Mucosa of descending colon (tissue), 3 donors: Measurements from ENCODE around the gene ADGRD1. TPM values are rescaled to one million over a fixed set of nuclear protein-coding genes. Genes with fewer than 3 reads are reported as not detected.
A peak's percentile ranks its signal among the peaks of the same experiment; 100 is the strongest.

Experiments
- ATAC-seq: fragments of 200-7000 bp; cut with Tn5 transposase; one replicate; pipeline ENCODE4 v1.9.1; 2020; ENCODE audit warnings: mild to moderate bottlenecking, moderate library complexity
- DNase-seq, 3 donors: peaks; one replicate each; pipeline ENCODE4 v3.0.0-alpha.2; 2020
- H3K36me3 ChIP-seq: fragments of 200-600 bp; one replicate; pipeline ENCODE4 v1.8.0; 2021; ENCODE audit warnings: low read depth, mild to moderate bottlenecking
- H3K4me1 ChIP-seq: fragments of 200-600 bp; one replicate; pipeline ENCODE4 v1.8.0; 2021; ENCODE audit warnings: low read depth, mild to moderate bottlenecking
- H3K4me3 ChIP-seq: fragments of 200-600 bp; one replicate; pipeline ENCODE4 v1.8.0; 2021; ENCODE audit warnings: mild to moderate bottlenecking
- H3K9me3 ChIP-seq: fragments of 200-600 bp; one replicate; pipeline ENCODE4 v1.8.0; 2021; ENCODE audit warnings: mild to moderate bottlenecking
- intact Hi-C, 2 donors: fragments of 100-400 bp; cut with DNase I in 1 of 2; cut with micrococcal nuclease in 1 of 2; formaldehyde crosslinking; loops; one replicate each; pipeline versions ENCODE4 v1.11.0 to v1.11.1; 2022; cut with DNase I, micrococcal nuclease
- total RNA-seq, 3 donors: library from RNA; stranded (reverse); fragmentation: NEBNext Ultra II Directional in 2 of 3; extraction: Animal tissue kit (Norgen Biotek cat#: 25700) in 2 of 3; gene quantifications; one replicate each; pipeline versions ENCODE4 v1.2.1 to v1.2.4, GENCODE V29; 2021 to 2023
- TF ChIP-seq, protein P1 (sequence below): fragments of 200-600 bp; IDR thresholded peaks from one replicate; pipeline ENCODE4 v1.8.0; 2022; ENCODE audit warnings: antibody characterized with exemption, mild to moderate bottlenecking
- donor health status: DM: no; HTN: no; CAD: no; lungs with moderate emphysema.
- donor health status: DM: no; HTN: no; CAD: no.
- donor health status: DM: no; HTN: yes; CAD: no.

The ADGRD1 gene
- total RNA-seq, 3 donors from 2014 or later: 2.6 to 18.4 (median 12.9) TPM

DNA sequence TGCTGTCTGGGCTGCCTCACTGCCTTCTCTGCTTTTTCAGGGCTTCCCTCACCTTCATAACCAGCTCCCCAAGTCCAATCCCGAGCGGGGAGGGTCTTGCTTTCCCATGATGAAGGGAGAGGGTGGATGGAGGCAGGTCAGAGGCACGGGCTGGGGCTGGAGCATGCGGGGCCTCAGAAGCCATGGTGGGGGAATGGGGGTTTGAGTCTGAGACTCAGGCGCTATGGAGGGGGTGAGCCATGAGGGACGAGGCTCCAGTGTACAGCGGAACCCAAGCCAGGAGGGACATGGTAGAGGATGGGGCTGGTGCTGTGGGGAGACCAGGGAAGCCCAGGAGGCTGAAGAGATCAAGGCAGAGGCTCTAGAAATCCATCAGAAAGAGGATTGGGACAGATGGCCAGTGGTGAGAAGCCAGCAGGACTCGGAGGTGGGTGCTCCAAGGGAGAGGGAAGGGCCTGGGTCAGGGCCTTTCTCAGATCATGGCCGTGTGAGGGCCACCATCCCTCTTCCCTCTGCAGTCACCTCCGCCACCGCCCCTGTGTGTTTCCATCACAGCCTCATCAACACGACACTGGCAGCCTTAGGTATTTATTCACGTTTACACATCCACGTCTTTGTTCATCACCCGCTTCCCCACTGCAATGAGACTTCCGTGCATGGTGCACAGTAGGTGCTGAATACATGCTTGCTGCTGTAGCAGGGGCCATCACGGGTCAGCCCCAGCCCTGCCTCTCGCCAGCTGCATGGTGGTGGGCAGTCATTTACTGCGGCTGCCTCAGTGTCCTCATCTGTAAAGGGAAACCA lies 144.7 kb downstream of the ADGRD1 start:
- intact Hi-C loops: no loop called here
- H3K9me3 ChIP-seq: no peaks in the 10 kb centered on the region
- ATAC-seq (no peak), DNase-seq (peak in 1 of 3 donors; percentile 13)
- TF ChIP-seq, protein P1, sequence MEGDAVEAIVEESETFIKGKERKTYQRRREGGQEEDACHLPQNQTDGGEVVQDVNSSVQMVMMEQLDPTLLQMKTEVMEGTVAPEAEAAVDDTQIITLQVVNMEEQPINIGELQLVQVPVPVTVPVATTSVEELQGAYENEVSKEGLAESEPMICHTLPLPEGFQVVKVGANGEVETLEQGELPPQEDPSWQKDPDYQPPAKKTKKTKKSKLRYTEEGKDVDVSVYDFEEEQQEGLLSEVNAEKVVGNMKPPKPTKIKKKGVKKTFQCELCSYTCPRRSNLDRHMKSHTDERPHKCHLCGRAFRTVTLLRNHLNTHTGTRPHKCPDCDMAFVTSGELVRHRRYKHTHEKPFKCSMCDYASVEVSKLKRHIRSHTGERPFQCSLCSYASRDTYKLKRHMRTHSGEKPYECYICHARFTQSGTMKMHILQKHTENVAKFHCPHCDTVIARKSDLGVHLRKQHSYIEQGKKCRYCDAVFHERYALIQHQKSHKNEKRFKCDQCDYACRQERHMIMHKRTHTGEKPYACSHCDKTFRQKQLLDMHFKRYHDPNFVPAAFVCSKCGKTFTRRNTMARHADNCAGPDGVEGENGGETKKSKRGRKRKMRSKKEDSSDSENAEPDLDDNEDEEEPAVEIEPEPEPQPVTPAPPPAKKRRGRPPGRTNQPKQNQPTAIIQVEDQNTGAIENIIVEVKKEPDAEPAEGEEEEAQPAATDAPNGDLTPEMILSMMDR: no peak
- H3K4me1 ChIP-seq: no peaks in the 10 kb centered on the region
- H3K36me3 ChIP-seq: no peaks in the 10 kb centered on the region
- no peak overlapping the region for H3K4me3 ChIP-seq

DNA sequence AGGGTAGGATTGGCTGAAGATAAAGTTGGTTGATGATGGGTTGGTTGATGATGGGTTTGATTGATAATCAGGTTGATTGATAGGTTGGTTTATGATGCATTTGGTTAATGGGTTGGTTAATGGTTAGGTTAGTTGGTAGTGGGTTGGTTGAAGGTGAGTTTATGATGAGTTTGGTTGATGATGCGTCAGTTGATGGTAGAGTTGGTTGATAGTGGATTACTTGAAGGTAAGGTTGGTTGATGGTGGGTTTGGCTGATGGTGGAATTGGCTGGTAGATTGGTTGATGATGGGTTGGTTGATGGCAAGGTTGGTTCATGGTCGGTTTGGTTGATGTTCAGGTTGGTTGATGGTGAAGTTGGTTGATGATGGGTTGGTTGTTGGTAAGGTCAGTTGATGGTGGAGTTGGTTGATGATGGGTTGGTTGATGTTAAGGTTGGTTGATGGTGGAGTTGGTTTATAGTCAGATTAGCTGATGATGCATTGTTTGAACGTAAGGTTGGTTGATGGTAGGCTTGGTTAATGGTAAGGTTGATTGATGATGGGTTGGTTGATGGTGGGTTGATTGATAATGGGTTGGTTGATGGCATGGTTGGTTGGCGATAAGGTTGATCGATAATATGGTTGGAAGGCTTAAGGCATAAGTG lies 146.4 kb downstream of the ADGRD1 start:
- TF ChIP-seq, protein P1: no peak
- no peaks in the 10 kb centered on the region for H3K36me3 ChIP-seq
- no peaks in the 10 kb centered on the region for H3K9me3 ChIP-seq
- intact Hi-C loops: no loop called here
- DNase-seq (no peak), ATAC-seq (no peak)
- no peak overlapping the region for H3K4me3 ChIP-seq
- H3K4me1 ChIP-seq: no peaks in the 10 kb centered on the region

DNA sequence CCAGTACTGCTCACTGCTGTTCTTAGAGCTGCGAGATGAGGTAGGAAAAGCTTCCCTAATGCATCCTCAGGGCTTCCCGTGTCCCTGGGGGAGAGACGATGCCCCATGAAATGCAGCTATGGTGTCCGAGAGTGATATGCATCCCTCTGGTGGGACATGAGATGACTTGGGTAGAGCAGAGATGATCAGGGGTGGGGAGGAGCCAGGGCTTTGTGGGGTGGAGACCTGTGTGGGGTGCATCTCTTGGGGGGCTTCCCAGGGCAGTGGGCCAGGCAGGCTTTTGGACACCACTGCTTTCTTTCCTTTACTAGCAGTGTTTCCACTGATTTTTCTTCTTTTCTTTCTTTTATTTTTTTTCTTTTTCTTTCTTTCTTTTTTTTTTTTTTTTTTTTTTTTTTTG lies 147.3 kb downstream of the ADGRD1 start:
- H3K4me3 ChIP-seq: no peak overlapping the region
- H3K4me1 ChIP-seq: no peaks in the 10 kb centered on the region
- no peaks in the 10 kb centered on the region for H3K9me3 ChIP-seq
- intact Hi-C loops: no loop called here
- no peaks in the 10 kb centered on the region for H3K36me3 ChIP-seq
- TF ChIP-seq, protein P1: no peak
- ATAC-seq (no peak), DNase-seq (no peak)

DNA sequence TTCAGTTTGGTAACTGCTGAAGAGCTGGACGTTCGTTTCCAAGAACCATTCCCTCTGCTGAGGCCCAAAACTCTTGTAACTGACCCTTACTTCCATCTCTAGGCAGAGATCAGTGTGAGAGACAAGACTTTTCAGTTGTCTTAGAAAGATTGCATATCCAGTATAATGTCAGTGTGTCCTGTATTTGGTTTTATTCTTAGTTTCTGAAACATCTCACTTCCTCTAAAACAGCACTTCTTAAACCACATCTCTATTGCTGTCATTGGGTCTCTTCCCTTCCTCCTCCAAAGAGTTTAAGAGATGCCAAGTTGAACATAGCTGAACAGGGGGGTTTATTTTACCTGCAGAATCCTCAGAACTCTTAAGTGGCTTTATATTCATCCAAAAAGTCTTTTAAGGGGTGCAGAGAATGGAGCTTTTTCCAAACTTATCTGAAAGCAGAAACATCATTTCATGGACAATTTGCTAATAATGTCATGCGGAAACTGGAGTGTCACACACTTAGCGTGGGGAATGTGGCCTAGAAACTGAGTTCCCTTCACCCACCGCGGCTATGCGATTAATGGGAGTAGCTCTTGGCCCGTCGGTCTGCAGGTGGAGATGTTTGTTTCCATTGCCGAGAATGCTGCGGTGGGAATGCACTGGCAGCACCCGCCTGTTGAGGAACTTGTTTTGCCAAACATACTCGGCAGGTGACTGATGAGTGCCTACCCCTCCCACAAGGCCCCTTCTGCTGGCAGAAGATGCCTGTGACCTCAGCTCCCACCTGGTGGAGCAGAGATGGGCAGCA lies 148.2 kb downstream of the ADGRD1 start:
- ATAC-seq: no peak
- intact Hi-C loops: no loop called here

DNA sequence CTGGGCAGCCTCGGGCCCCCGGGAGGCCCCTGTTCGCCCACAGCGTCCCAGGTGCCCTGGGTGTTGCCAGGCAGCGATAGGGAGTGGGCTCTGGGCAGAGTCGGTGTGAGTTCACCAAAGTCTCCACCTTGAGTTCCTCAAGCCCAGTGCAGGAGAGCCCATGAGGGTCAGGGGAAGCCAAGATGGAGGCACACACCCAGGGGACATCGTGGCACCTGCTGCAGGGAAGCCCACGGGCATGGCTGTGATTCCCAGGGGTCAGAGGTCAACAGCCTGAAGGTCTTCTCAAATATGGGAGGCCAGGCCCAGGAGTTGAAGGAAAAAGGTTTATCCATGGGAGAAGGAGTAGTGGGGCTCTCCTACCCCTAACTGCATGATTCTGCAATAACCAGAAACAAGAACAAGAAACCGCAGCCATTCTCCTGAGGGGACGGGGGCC lies 148.8 kb downstream of the ADGRD1 start:
- TF ChIP-seq, protein P1: no peak
- Histone ChIP-seq H3K9me3 (no peaks in the 10 kb centered on the region), H3K4me3 (no peak overlapping the region), H3K4me1 (no peaks in the 10 kb centered on the region), H3K36me3 (no peaks in the 10 kb centered on the region)
- no peak for ATAC-seq
- intact Hi-C loops: no loop called here
- no peak for DNase-seq

More for the DNA sequence above, 148.2 kb downstream of the ADGRD1 start:
- Histone ChIP-seq H3K4me3 (no peak overlapping the region), H3K9me3 (no peaks in the 10 kb centered on the region), H3K4me1 (no peaks in the 10 kb centered on the region), H3K36me3 (no peaks in the 10 kb centered on the region)
- DNase-seq: no peak
- TF ChIP-seq, protein P1: no peak
